Mammary epithelial cell (primary cell): ENCODE data around the gene PMFBP1.

Source experiments
- CTCF ChIP-seq, 2 donors: IDR thresholded peaks in 1 of 2; conservative IDR thresholded peaks in 1 of 2; 2 replicates each; pipeline ENCODE4 v1.5.1; 2011 to 2012; ENCODE audit warnings: inconsistent platforms in 2 of 2, low read length in 2 of 2, mild to moderate bottlenecking in 2 of 2, control low read depth in 1 of 2, low read depth in 1 of 2; ENCODE audit not compliant: insufficient read depth in 1 of 2; ENCODE audit errors: extremely low read depth in 1 of 2
- EZH2 ChIP-seq: IDR thresholded peaks from 2 replicates; pipeline ENCODE4 v1.6.1; 2012; ENCODE audit warnings: low read length, inconsistent platforms, borderline replicate concordance

DNA sequence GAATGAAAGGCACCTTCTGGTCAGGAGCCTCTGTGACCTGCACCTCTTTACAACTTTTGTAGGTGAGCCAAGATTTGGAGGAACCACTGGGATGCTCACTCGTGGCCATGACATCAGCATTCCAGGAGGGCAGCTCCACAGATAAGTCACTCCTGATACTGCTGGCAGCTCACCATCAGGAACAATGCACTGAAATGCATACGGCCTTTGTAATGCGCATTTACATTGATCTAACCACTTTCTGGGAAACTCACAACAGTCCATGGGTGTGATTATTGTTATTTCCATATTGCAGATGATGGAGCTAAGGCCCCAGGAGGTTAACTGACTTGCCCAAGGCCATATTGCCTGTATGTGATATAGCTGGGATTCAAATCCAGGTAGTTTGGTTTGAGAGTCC lies 34.3 kb upstream of the PMFBP1 start:
- TF ChIP-seq CTCF (conservative IDR thresholded peaks at IDR 0.05 in 1 of 2, IDR thresholded peaks at IDR 0.05 in 1 of 2; ENCODE audit: extremely low read depth in 1 of 2, insufficient read depth in 1 of 2, low read depth in 1 of 2, low read length in 2 of 2) (no peak), EZH2 (no peak)
